ENCODE results near the gene RHOBTB3.
A peak's percentile ranks its signal among the peaks of the same experiment; 100 is the strongest.

The RHOBTB3 gene

DNA sequence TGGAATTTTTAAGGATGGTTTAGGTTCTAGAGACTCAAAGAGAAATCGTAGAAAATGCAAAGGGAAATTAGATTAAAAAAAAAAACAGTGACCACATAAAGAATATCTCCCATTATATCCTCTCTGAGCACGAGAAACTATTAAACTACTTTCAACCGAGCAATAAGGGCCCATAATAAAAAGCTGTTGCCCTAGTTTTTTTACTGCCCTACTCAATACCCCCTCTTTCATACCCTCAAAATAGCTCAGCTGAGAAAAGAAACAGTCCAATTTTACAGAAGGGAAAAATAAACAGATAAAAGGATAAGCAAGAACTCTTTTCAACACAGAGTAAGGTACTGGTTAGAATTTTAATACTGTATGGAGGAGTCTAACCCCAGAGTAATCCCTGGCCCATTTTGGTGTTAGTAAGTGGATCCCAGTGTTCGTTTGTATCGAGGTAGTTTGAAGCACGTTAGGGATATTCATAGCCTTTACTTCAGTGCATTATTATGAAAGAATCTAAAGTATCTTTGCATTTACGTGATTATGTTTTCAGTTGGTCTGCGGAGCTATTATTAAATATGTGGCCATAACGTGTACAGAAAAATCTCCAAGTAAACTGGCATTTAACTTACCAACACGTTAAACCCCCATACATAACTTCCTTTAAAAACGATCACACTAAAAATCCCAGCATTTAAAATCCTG, 980 bp upstream of the RHOBTB3 start:
- DNase-seq: no peak

GRCh38 chr5:95731571-95732554, 727 bp downstream of the RHOBTB3 start:
- Histone ChIP-seq H3K9me3 (no peaks in the 10 kb centered on the region), H3K36me3 (peaks cover 21% of the 10 kb centered on the region), H3K4me1 (peaks cover 20% of the 10 kb centered on the region), H3K27me3 (no peaks in the 10 kb centered on the region), H3K4me3 (ENCODE audit: low read depth, low read length) (peak overlapping the region; percentile 93)
- DNase-seq: peak; percentile 69
- TF ChIP-seq CTCF (IDR thresholded peaks at IDR 0.05; ENCODE audit: low read depth, low read length): no peak

More for the DNA sequence above, 980 bp upstream of the RHOBTB3 start:
- peaks cover 24% of the 10 kb centered on the region for H3K4me1 ChIP-seq
- H3K27me3 ChIP-seq: no peaks in the 10 kb centered on the region
- no peak for TF ChIP-seq CTCF (IDR thresholded peaks at IDR 0.05; ENCODE audit: low read depth, low read length)
- H3K36me3 ChIP-seq: peaks cover 12% of the 10 kb centered on the region; the same call in 1 of the 2 replicates
- no peaks in the 10 kb centered on the region for H3K9me3 ChIP-seq
- H3K4me3 ChIP-seq (ENCODE audit: low read depth, low read length): peak overlapping the region; percentile 93

DNA sequence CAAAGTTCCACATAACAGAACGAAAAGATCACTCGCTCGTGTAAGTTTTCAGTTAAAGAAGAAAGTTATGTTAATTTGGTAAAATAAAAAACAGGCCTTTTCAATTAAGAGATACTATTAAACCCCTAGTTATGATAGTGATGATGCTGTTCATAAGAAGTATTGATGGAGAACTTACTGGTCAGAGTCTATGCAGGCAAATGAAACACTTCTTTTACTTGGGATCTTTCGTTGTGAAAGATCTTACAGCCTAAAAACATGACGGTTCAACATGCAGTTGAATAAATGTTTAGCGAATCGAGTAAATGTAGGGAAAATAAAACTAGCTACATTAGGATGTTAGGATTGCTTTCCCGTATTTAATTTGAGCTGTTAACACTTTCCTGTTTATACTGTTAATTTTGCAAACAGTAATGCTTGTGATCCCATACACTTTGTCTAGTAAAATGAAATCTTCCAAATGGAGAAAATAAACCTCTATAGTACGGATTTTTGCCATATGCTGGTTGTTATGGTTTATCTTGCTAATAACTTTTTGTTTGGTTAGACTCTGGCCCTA, 2.0 kb downstream of the RHOBTB3 start:
- TF ChIP-seq CTCF (IDR thresholded peaks at IDR 0.05; ENCODE audit: low read depth, low read length): no peak
- H3K4me1 ChIP-seq: peaks cover 20% of the 10 kb centered on the region
- no peaks in the 10 kb centered on the region for H3K27me3 ChIP-seq
- no peaks in the 10 kb centered on the region for H3K9me3 ChIP-seq
- peak overlapping the region; percentile 93 for H3K4me3 ChIP-seq (ENCODE audit: low read depth, low read length)
- H3K36me3 ChIP-seq: peaks cover 30% of the 10 kb centered on the region
- no peak for DNase-seq

DNA sequence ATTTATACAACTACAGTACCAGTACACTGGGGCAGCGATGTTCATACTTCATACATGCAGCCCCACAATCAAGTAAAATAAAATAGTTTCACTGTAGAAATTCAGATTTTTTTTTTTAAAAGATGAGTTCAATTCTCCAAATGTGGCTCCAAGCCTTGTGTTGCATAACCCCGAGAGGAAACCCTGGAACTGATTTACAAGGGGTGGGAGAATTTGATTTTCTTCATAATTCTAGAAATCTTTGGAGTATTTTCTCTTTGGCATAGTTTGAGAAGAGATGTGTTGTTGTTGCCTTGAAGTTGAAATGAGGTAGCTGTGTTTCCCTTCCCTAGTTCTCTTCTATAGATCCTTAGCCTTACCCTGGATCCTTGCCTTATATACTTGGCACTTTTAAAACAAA, 3.1 kb downstream of the RHOBTB3 start:
- Histone ChIP-seq H3K27me3 (no peaks in the 10 kb centered on the region), H3K9me3 (no peaks in the 10 kb centered on the region), H3K4me3 (ENCODE audit: low read depth, low read length) (peak overlapping the region; percentile 93), H3K4me1 (peaks cover 23% of the 10 kb centered on the region), H3K36me3 (peaks cover 40% of the 10 kb centered on the region)
- TF ChIP-seq CTCF (IDR thresholded peaks at IDR 0.05; ENCODE audit: low read depth, low read length): no peak
- DNase-seq: no peak

GRCh38 chr5:95734906-95735305, 3.8 kb downstream of the RHOBTB3 start:
- no peak for TF ChIP-seq CTCF (IDR thresholded peaks at IDR 0.05; ENCODE audit: low read depth, low read length)
- no peak overlapping the region for H3K4me3 ChIP-seq (ENCODE audit: low read depth, low read length)
- H3K36me3 ChIP-seq: peaks cover 48% of the 10 kb centered on the region

More at GRCh38 chr5:95734906-95735305, 3.8 kb downstream of the RHOBTB3 start:
- Histone ChIP-seq H3K9me3 (no peaks in the 10 kb centered on the region), H3K4me1 (peaks cover 23% of the 10 kb centered on the region), H3K27me3 (no peaks in the 10 kb centered on the region)
- no peak for DNase-seq
